ENCODE results near the gene ZNF407.

The ZNF407 gene

DNA sequence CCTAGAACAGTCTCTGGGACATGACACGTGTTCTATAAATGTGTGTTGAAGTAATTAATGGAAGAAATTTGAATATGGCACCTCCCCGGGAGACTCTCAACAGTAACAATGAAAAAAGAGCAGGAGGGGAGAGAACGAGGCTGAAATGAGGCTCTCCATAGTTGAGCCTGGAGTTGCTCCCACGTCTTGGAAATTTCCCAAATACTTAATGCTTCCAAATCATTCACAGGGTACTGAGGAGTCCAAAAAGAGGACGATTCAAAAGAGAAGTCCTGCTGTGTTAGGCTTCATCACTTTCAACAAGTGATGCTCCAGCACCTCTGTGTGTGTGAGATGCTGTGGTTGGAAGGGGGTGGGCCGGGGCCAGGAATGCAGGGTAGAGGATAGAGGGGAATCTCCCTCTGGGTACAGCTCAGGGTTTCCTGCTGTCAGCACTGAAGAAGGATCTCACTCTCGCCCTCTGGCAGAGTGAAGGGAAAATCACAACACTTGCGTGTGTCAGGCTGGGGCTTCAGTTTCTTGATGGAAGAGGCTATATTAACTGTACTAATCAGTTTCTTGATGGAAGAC, 18.1 kb upstream of the ZNF407 start:
- peak in 1 of 58 donors; percentile 1 for DNase-seq

DNA sequence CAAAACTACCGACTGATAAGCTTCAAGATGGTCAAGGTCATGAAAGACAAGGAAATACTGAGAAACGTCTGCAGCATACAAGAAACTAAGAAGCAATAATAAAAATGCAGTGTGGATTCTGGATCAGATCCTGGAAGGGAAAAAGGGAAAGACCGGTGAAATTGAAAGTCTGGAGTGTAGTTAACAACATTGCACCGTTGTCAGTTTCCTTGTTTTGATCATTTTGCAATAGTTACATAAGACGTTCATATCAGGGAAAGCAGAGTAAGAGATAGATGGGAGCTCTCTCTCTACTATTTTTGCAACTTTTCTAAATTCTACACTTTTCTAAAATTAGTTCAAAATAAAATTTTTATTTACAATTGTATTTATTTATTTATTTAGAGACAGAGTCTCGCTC, 15.0 kb upstream of the ZNF407 start:
- no peak for DNase-seq

DNA sequence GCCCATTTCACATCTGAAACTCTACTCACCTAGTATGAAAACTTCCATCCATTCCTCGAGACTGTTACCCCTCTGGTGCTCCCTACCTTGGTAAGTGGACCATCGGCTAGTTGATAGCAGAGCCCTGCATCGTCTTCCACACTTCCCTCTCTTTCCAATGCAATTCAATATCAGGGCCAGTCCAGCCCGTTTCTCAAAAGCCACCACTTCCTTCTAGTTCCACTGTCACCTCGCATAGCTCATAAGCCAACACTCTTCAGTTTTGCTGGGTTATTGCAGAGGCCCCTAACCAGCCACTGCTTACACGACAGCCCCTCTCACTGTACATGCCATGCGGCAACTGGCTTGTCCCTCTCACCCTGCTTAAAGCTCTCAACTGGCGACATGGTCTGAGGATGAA, 10.2 kb upstream of the ZNF407 start:
- DNase-seq = no peak

DNA sequence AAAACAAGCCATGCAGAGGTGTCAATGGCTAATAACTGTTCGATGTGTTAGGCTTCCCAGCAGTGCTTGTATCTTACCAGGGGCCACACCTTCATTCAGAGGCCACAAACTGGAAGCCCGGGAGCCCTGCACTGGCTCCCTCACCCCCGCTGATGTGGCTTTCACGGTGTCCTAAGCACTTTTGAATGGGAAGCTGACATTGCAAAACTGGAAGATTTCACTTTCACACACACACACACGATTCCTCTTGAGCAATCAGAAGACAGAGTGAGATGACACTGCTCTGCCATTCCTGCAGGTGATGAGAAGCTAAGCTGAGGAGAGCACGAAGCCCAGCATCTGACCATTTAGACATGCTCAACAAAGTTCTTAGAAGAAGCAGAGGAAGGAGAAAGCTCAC, 8.6 kb upstream of the ZNF407 start:
- DNase-seq = no peak

DNA sequence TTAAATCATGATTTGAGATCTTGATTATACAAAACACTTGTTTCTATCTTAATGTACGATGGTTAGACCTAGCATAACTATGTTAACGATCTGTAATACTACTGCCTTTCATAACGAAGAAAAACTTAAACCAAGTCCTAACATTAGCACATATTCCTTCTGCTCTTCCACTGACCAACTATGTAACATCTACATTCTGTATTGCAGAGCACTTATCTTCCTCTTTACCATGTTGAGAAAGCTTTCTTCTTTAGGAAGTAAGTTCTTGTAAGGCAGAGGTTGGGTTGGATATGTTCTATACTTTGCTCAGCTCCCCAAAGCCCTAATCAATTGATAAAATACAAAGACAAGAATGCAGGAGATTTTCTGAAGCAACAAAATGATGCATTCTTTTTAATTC, 7.9 kb upstream of the ZNF407 start:
- DNase-seq = no peak

DNA sequence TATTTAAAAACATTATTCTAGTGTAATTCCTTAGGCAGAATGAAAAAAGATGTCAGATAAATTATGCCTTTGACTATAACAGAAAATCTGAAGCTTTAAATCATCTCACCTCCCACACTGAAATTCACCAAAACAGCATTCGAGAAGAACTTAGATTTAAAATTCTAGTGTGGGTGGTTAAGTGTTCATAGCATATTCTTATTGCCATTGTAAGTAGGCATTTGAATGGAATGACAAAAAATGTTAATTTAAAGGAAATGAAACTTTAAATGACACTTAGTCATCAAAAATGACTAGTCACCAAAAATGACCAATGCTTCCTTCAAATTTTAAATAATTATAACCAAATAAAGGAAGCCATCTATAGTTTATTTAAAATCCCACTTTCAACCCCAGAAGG, 7.0 kb upstream of the ZNF407 start:
- DNase-seq = no peak

DNA sequence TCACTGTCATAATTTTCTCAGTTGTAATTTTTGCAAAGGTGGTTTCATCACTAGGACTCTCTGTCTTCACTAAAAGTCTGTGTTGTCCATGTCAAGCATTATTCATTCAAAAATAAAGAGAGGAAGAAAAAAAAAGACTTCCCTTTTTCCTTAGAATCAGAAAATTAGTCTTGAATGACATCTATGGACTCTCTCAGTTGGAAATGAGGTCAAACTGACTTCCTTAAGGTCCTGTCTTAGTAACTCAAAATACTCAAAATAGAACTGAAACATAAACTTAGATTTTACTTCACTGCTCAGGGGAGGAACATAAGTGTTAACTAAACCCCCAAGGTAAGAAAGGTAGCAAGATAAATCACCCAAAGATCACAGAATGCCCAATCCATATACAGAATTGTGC, 2.2 kb upstream of the ZNF407 start:
- DNase-seq = no peak

DNA sequence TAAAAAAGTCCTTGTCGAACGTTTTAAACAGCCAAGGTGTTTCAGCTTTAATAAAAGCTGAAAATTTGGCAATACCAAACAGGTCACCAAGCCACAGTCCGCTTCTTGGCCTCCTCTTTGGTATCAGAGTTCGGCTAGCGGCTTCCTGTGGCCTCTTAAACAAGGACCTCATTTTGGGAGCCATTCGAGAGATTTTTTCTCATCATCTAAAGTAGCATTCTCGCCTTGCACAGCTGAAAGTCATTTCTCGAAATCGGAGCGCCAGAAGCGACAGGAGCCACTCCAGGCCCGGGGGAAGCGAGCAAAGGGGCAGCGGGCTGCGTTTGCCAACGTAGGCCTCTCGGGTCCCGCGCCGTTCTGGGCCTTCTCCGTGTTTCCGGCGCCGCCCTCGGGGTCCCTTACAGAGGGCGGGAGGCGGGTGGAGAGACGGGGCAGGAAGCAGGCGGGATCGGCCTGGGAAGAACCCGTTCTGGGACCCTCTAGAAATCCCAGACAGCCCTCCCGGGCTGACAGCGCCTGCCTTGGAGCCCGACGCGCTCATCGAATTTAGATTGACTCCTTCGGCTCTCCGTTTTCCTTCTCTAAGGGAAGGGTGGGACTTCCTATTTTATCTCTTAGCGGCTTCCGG, 522 bp upstream of the ZNF407 start:
- DNase-seq = peak in 52 of 58 donors; percentile 46 to 93 (median 78)

DNA sequence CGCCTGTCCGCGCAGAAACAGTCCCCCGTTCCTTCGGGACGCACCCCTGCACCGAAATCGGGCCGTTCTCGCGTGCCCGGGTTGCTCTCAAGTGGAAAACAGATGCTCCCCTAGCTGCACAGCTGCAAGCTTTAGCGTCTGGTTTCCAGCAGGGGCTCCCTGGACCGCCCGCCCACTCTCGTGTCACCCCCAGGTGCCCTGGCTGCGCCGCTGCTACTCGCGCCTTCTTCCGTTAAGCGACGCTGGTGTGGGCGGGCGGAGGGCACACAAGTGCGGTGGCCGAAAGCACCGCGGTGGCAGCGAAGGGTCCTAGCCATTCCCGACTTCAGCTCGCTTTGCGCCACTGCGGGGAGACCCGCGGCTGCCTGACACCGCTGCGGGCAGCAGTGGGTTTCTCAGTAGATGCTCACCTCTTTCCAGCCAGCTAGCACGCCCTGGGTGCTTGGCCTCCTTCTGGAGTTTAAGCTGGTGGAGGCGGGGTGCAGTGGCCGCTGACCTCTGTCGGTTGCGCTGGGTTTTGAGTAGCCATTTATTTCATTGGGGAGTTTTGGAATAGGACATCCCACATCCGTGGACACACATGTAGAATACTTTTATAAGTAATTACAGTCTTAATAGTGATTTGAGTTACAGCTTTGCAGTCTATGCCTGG, 806 bp downstream of the ZNF407 start:
- DNase-seq = peak in 34 of 58 donors; percentile 26 to 78 (median 58)

DNA sequence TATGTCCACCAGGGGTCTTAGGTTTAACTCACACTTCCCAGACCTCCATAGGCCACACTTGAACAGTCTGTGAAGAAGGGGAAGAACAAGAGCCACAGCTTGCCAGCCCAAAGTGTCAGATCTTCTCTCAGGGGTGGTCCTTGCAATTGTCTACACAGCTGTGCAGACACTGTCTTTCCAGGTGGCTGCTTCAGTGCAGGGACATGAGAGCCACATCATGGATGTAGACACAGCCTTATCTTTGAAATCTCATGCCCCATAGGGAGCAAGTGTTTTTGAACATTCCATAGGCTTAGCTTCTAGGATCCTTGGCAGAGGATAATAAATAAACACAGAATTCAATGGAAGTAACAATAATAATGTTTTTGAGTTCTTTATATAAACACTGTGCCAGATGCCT, 6.7 kb downstream of the ZNF407 start:
- DNase-seq = no peak

DNA sequence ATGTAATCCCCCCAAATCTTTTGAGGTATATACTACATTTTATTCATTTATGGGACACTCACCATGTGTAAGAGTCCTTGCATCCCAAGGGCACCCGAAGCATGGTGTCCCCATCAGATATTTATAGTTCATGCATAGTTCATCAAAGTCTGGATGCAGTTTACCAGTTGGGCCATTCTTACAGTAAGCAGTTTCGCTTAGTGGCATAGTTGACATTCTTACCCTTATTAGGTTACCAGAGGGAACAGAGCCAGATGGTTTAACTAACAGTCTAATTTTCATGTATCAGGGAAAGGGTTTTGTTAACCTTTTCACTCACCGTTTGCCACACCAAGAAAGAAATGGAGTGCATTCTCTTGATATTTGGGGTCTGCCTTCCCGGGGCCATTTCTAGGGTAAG, 7.1 kb downstream of the ZNF407 start:
- DNase-seq = no peak

DNA sequence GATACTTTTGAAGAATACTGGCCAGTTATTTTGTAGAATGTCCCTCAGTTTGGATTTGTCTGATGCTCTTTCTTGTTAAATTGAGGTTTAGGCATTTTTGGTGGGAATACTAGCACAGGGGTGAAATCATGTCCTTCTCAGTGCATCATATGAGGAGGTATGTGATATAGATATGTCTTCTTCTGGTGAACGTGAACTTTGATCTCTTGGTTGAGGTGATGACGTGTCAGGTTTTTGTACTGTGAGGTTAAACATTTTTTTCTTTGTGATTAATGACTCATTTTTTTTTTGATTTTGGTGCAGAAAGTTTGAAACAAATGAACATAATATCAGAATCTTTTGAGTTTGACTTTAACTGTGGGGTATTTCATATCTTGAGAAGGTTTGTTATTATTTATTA, 11.0 kb downstream of the ZNF407 start:
- DNase-seq = no peak

DNA sequence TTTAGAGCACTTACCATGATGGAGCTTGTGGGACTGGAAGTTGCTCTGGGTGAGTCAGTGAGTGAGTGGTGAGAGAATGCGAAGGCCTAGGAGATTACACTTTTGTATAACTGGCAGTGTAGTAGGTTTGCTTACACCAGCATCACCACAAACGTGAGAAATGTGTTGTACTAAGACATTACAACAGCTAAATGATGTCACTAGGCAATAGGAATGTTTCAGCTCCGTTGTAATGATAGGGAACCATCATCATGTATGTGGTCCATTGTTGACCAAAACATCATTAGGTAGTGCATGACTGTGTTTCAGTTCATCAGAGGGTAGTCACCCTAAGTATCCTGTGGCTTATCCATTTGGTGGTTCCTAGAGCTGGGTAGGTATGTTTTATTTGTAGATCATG, 11.9 kb downstream of the ZNF407 start:
- DNase-seq = no peak

DNA sequence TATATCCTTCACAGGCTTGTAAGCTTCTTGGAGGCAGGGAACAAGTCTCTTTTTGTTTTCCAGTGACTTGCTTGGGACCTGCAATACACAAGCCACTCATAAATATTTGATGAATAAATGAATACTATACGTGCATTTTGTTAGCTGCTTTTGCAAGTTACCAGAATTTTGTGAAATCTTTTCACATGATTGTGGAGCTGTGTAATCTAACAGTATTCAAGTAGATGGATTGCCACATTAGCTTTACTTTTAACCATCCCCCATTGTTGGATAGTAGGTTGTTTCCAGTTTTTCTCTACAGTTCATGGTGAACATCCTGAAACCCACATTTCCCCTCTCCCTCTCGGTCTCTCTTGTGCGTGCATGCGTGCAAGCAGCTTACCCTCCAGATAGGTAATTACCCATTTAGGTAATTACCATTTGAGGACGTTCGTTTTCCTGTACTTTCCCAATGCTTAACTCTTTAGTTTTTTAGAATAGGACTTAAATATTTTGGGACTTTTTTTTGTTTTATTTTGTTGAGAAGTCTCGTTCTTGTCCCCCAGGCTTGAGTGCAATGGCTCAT, 12.5 kb downstream of the ZNF407 start:
- DNase-seq = no peak

DNA sequence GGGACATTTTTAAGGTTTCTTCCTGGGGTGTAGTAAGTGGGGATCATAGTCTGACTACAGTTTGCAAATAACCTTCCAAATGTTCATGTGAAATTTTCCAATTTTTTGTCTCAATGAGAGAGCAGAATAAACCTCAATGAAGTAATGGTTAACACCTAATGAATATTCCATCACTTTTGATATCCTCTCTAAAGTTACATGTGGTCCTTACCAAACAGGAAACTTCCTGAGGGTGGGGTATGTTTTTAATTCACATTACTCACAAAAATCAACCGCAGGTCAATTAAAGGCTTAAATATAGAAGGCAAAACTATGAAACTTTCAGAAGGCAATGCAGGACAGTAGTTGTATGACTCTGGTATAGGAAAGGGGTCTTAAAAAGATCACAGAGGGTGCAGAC, 13.2 kb downstream of the ZNF407 start:
- no peak for DNase-seq

DNA sequence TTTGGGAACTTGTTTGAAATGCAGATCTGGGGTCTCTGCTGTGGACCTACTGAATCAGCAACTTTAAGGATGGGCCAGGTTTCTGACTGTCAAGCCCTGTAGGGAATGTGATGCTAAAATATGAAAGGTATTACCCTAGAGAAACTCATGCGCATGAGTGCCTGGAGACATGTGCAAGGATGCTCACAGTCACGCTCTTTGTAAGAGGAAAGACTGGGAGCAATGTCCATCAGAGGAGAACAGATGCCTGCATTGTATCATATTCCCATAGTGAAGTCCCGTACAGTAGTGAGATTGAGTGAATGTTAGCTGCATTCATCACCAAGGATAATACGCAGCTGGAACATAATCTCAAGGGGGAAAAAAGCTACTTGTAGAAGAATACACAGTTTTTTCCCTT, 14.1 kb downstream of the ZNF407 start:
- peak in 4 of 58 donors; percentile 9 to 73 (median 30) for DNase-seq

DNA sequence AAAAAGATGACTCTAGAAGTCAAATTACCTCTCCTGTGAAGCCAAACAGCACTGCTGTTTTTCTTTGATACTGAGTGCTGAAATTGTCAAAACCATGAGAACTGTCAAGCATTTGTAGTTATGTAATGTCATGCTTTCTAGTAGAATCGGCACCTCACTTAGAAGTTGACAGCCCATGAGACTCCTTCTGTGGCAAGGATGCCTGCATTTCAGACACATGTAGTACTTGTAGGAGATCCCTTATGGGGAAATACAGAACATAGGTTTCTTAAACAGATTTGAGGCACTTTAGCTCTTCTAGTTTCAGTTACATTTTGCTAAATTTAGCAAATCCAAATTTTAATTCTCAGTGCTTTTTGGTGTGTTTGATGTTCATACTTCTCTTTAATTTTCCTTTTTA, 15.7 kb downstream of the ZNF407 start:
- DNase-seq = no peak

DNA sequence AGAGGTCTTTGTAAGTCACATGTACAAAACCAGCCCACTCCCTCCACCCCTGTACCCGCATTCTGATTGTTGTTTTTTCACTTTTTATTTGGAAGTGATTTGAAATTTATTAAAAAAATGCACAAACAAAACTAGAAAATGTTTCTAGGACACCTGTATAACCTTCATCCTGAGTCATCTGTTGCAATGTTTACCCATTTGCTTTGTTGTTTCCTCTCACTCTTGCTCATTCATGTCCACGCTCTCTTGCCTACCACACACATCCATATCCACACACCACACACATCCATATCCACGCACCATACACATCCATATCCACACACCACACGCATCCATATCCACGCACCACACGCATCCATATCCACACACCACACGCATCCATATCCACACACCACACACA, 18.8 kb downstream of the ZNF407 start:
- no peak for DNase-seq

DNA sequence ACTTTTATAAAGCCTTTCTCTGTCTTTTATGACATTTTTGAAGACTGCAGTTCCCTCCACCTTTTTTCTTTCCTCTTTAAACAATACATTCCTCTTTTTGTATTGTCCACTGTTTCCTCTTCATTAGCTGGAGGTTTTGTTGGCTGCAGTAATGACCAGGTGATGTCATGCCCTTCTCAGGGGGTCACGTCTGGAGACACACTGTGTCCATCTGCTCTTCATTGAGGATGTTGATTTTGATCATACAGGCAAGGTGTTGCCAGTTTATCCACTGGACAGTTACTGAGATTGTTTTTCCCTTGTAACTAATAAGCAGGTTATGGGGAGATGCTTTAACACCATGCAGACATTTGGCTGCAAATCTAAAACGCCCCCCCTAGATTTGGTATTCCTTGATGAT, 19.8 kb downstream of the ZNF407 start:
- DNase-seq = no peak

DNA sequence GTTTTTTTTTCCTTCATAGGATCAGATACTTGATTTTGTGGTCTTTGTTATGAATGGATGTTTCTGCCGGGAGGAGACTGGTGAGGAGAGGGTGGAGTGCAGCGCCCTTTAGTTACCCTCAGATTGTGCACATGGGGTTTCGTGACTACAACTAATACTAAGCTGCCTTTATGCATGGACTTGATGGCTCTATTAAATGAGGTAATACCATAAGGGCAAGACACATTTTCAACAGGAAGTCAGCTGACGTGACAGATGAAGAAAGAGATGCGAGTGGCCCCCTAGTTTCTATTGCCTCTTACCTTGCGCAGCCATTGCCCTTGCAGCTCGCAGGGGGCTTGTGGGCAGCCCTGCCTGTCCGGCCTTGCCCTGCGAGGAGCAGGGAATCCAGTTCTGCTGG, 24.4 kb downstream of the ZNF407 start:
- no peak for DNase-seq

DNA sequence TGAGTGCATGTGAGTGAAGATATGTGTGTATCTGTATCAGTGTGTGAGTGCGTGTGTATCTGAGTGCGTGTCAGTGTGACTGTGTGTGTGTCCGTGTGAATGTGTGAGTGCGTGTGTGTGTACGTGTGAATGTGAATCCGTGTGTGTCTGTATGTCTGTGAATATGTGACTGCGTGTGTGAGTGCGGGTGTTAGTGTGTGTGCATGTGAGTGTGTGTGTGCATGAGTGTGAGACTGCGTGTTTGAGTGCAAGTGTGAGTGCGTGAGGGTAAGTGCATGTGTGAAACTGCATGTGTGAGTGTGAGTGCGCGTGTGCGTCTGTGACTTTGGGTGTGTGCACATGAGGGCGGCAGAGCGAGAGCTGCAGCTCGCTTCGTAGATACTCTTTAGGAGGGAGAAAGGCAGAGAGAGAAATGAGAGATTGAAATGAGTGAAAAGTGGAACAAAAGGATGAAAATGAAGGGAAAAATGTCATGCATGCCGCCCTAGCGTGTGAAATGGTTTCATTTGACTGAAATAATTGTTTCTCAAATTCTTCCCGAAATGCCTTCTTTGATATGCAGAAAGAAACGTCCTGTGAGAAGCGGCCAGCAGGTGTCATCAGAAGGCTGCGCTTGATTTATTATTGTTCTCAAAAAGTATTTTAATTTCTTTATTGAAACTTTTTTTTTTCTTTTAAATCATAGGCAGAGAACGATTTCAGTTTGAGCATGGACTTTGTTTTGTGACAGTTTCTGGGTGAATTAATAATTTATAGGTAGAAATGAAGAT, 25.6 kb downstream of the ZNF407 start:
- peak in 7 of 58 donors; percentile 6 to 33 (median 10) for DNase-seq

DNA sequence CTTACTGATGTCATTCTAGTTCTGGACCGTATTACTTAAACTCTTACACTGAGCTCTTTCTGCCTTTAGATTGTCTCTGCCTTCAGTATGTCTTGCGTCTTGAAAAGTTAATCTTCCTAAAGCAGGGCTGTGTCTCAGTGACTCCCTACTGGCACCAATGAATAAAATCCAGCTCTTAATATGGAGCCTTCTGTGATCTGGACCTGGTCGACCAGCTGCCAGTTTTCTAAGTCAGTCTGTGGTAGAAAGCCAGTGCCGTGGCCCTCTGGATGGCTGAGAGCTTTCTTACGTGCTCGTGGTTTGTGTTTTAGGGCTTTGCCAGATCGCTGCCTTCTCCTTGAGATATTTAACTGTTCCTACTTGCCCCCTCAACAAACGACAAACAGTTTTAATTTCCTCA, 26.8 kb downstream of the ZNF407 start:
- no peak for DNase-seq

All from anterior cingulate cortex (tissue), 58 donors.